Upper lobe of right lung (tissue), 1 donor: ENCODE results near the gene PHOX2A. TPM values are rescaled to one million over a fixed set of nuclear protein-coding genes. Genes with fewer than 3 reads are reported as not detected.

ENCODE experiments used
- ATAC-seq: fragments of 200-7000 bp; cut with Tn5 transposase; one replicate; pipeline ENCODE4 v1.9.1; 2020; ENCODE audit warnings: mild to moderate bottlenecking, moderate library complexity
- DNase-seq: peaks from one replicate; pipeline ENCODE4 v3.0.0-alpha.2; 2020
- H3K27ac ChIP-seq: fragments of 200-600 bp; one replicate; pipeline ENCODE4 v1.8.0; 2022
- H3K27me3 ChIP-seq: fragments of 200-600 bp; one replicate; pipeline ENCODE4 v1.8.0; 2022; ENCODE audit warnings: mild to moderate bottlenecking
- H3K36me3 ChIP-seq: fragments of 200-600 bp; one replicate; pipeline ENCODE4 v1.8.0; 2022
- H3K4me1 ChIP-seq: fragments of 200-600 bp; one replicate; pipeline ENCODE4 v1.8.0; 2022
- H3K4me3 ChIP-seq: fragments of 200-600 bp; one replicate; pipeline ENCODE4 v1.8.0; 2022; ENCODE audit warnings: mild to moderate bottlenecking
- H3K9me3 ChIP-seq: fragments of 200-600 bp; one replicate; pipeline ENCODE4 v1.8.0; 2022
- intact Hi-C: fragments of 100-400 bp; cut with DNase I; formaldehyde crosslinking; loops from one replicate; pipeline ENCODE4 v1.11.0; 2022
- total RNA-seq: library from RNA; stranded (reverse); fragmentation: NEBNext Ultra II Directional; extraction: Animal tissue kit (Norgen Biotek cat#: 25700); gene quantifications from one replicate; pipeline ENCODE4 v1.2.1, GENCODE V29; 2021
- TF ChIP-seq, protein P1 (sequence below): fragments of 200-600 bp; IDR thresholded peaks from one replicate; pipeline ENCODE4 v1.8.0; 2022; ENCODE audit warnings: antibody characterized with exemption
- donor health status: DM: no; HTN: yes; CAD: no; lungs with severe emphysema.

The PHOX2A gene
- total RNA-seq, 1 donor from 2014 or later: not detected

DNA sequence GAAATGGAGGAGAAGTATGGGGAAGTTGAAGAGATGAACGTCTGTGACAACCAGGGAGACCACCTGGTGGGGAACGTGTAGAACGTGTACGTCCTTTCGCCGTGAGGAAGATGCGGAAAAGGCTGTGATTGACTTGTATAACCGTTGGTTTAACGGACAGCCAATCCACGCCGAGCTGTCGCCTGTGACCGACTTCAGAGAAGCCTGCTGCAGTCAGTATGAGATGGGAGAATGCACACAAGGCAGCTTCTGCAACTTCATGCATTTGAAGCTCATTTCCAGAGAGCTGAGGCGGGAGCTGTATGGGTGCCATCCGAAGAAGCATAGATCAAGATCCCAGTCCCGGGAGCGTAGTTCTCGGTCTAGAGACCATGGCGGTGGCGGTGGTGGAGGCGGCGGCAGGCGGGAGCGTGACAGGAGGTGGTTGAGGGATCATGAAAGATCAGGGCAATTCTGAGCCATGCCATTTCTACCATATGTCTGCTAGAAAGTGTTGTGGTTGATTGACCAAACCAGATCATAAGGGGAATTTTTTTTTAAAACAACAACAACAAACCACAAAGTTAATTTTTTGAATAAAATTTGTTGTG, 36.8 kb upstream of the PHOX2A start:
- intact Hi-C loops: no loop called here
- Histone ChIP-seq H3K4me1 (no peaks in the 10 kb centered on the region), H3K27ac (no peak overlapping the region), H3K36me3 (no peaks in the 10 kb centered on the region), H3K27me3 (peaks cover 4% of the 10 kb centered on the region), H3K4me3 (no peak overlapping the region), H3K9me3 (no peaks in the 10 kb centered on the region)
- ATAC-seq (no peak), DNase-seq (no peak)
- TF ChIP-seq, protein P1, sequence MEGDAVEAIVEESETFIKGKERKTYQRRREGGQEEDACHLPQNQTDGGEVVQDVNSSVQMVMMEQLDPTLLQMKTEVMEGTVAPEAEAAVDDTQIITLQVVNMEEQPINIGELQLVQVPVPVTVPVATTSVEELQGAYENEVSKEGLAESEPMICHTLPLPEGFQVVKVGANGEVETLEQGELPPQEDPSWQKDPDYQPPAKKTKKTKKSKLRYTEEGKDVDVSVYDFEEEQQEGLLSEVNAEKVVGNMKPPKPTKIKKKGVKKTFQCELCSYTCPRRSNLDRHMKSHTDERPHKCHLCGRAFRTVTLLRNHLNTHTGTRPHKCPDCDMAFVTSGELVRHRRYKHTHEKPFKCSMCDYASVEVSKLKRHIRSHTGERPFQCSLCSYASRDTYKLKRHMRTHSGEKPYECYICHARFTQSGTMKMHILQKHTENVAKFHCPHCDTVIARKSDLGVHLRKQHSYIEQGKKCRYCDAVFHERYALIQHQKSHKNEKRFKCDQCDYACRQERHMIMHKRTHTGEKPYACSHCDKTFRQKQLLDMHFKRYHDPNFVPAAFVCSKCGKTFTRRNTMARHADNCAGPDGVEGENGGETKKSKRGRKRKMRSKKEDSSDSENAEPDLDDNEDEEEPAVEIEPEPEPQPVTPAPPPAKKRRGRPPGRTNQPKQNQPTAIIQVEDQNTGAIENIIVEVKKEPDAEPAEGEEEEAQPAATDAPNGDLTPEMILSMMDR: no peak

DNA sequence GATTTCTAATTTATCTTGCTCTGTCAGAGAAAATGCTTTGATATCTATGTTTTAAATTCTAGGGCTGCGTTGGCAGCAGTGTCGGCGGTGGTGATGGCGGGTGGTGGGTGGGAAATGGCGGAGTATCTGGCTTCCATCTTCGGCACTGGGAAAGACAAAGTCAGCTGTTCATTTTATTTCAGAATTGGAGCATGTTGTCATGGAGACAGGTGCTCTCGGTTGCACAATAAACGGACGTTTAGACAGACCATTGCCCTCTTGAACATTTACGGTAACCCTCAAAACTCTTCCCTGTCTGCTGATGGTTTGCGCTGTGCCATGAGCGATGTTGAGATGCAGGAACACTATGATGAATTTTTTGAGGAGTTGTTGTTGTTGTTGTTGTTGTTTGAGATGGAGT, 36.1 kb upstream of the PHOX2A start:
- Histone ChIP-seq H3K4me1 (no peaks in the 10 kb centered on the region), H3K27ac (no peak overlapping the region), H3K27me3 (peaks cover 4% of the 10 kb centered on the region), H3K36me3 (no peaks in the 10 kb centered on the region), H3K9me3 (no peaks in the 10 kb centered on the region), H3K4me3 (no peak overlapping the region)
- intact Hi-C loops: no loop called here
- no peak for DNase-seq
- TF ChIP-seq, protein P1: no peak
- no peak for ATAC-seq

- H3K36me3 ChIP-seq: no peaks in the 10 kb centered on the region
- no peak for DNase-seq
- H3K27me3 ChIP-seq: no peaks in the 10 kb centered on the region
- no peaks in the 10 kb centered on the region for H3K4me1 ChIP-seq
- H3K9me3 ChIP-seq: no peaks in the 10 kb centered on the region
- ATAC-seq: no peak
- intact Hi-C loops: no loop called here
- TF ChIP-seq, protein P1: no peak
- no peak overlapping the region for H3K4me3 ChIP-seq
- no peak overlapping the region for H3K27ac ChIP-seq
These were observed 34.9 kb upstream of the PHOX2A start for GRCh38 chr11:72278905-72279304.

GRCh38 chr11:72274435-72274834, 30.5 kb upstream of the PHOX2A start:
- no peak overlapping the region for H3K4me3 ChIP-seq
- ATAC-seq (no peak), DNase-seq (no peak)
- intact Hi-C loops: no loop called here
- H3K9me3 ChIP-seq: no peaks in the 10 kb centered on the region
- H3K36me3 ChIP-seq: no peaks in the 10 kb centered on the region
- H3K4me1 ChIP-seq: no peaks in the 10 kb centered on the region
- TF ChIP-seq, protein P1: no peak
- H3K27me3 ChIP-seq: peaks cover 8% of the 10 kb centered on the region
- H3K27ac ChIP-seq: no peak overlapping the region

GRCh38 chr11:72271980-72272379, 28.0 kb upstream of the PHOX2A start:
- no peak overlapping the region for H3K27ac ChIP-seq
- H3K4me1 ChIP-seq: no peaks in the 10 kb centered on the region
- intact Hi-C loops: no loop called here
- TF ChIP-seq, protein P1: no peak
- H3K9me3 ChIP-seq: no peaks in the 10 kb centered on the region
- ATAC-seq: no peak
- no peak overlapping the region for H3K4me3 ChIP-seq
- H3K36me3 ChIP-seq: no peaks in the 10 kb centered on the region
- DNase-seq: no peak
- H3K27me3 ChIP-seq: peaks cover 11% of the 10 kb centered on the region
